GM21360 (cell line): Measurements from ENCODE around the gene EIPR1.

Source experiments
- ATAC-seq: cut with Tn5 transposase; IDR thresholded peaks from one replicate; pipeline ENCODE4 v1.9.1; 2021; ENCODE audit warnings: mild to moderate bottlenecking, moderate library complexity; ENCODE audit not compliant: unreplicated experiment

Gene EIPR1

DNA sequence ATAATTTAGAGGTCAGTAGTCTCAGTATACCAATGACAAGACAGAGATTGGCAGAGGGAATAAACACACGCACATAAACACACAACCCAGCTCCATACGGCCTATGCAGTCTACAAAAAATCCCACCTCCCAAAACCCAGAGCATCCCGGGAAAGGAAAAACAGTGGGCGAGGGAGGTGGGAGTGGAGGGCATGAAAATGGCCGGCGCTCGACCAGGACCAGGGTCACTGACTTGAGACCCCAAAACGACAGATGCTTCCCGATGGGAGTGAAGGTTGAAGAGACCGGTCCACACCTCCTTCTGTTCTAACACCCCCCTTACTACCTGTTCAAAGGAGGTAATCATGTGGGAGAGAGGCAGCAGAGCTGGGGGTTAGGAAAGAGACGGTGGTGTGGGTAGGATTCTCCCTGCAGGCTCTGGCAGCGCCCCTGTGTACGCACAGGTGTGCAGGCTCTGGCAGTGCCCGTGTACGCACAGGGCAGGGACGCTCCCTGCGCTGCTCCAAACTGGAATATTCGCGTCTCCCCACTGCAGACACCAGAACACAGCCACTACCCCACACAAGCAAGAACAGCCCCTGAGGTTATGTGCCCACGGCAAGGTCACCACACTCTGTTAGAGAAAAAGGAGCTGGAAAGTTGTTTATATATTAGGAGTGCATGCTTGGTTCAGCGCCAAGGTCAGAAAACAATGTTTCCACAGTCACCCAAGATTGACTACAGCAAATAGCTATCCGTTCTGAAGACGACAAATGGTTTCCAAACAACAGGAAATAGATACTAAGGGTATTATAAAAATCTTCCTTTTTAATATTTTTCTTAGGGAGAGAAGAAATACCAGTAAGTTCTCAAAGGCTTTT is 67.9 kb downstream of the EIPR1 start:
- ATAC-seq: no peak

DNA sequence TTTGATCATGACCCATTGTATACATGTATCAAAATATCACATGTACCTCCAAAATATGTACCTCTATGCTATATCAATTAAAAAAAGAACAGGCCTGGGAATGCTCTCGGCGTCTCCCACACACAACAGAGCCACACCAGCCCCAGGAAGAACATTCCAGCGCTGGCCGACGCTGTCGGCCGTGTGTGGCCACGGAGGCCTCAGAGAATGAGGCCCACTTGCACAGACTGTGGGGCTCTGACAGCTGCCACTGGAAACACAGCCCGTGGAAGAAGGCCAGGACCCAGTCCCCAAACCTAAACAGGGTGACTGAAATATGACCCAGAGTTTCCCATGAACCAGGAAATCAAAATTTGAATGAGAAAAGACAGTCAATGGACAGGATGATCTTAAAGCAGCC is 69.7 kb downstream of the EIPR1 start:
- ATAC-seq: no peak

DNA sequence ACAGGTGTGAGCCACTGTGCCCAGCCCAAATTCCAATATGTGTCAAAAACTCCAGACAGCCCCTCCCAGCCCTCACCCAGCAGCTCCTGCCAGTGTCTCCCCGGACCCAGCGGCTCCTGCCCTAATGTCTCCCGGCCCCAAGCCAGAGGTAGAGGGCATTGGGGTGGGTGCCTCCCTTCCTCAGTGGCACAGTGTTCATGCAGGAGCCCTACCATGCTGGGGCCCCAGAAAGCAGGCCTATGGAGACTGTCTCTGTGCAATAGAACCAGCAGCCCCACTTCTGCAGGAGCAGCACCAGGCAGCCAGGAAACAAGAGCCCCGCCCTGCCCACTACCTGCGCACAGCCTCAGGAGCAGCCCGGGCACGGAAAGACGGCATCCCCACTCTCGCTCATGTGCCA is 70.4 kb downstream of the EIPR1 start:
- ATAC-seq: no peak

- no peak for ATAC-seq
Observed at GRCh38 chr2:3305952-3306351, 71.7 kb downstream of the EIPR1 start.

DNA sequence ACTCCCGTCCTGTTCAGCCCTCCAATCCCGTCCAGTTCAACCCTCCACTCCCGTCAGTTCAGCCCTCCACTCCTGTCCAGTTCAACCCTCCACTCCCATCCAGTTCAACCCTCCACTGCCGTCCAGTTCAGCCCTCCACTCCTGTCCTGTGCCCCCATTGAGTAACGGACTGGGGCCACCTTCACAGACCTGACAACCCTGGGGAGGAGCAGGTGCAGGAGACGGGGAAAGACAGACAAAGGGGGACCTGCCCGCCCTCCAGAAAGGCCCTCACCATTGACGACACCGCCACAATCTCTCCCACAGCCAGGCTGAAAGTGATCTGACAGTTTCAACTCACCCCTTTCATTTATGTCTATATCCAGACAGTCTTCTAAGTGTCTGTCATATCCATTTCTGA is 72.2 kb downstream of the EIPR1 start:
- no peak for ATAC-seq

DNA sequence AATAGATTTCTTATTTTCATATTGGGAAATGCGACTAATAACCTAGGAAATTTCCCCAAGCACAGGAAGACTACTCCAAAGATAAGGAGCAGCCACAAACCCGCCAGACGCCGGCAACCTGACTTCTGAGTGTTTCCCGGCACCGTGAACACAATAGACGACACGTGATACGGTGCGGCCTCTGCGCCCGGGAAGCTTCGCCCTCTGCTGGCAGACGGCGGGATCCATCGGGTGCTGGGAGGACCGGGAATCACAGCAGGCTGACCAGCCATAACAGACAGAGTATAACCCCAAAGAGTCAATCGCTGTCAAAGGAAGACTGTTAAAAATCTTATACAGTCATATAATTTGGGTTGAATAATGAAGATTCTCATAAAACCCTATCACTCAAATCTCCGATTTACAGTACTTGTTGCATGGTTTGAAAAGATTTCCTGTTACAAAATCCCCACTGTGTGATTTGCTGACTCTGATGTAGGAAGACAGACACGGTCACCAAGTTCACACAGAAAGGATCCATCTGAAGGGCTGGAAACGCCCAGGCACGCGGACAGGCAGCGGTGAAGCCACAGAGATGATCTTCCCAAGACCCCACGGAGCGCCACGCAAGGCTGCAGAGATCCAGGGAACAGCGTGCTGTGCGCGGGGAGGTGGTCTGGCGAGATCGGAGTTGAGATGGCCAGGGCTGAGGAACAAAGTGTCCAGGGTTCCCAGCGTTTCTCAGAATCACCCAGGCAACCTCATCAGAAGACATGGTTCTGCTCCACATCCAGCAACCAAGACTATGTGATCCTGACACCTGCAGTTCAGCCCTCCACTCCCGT is 73.8 kb downstream of the EIPR1 start:
- ATAC-seq: peak; percentile 99

- ATAC-seq: no peak
Observed at GRCh38 chr2:3302751-3303582, 74.7 kb downstream of the EIPR1 start.

DNA sequence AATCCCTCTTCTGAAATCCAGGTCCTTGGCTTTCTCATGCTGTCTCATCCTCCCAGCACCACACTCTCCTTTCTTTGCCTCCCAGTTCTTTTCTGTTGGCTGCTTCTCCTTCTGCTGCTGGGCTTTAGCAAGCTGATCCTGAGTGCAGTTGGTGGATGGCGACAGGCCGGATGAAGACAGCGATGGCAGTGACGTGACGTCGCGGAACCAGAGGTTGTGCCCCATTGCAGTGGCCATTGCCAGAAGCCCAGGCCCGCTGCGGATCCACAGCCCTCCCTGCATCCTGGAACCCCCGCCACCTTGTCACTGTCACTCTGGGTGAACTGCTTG is 75.2 kb downstream of the EIPR1 start:
- no peak for ATAC-seq

DNA sequence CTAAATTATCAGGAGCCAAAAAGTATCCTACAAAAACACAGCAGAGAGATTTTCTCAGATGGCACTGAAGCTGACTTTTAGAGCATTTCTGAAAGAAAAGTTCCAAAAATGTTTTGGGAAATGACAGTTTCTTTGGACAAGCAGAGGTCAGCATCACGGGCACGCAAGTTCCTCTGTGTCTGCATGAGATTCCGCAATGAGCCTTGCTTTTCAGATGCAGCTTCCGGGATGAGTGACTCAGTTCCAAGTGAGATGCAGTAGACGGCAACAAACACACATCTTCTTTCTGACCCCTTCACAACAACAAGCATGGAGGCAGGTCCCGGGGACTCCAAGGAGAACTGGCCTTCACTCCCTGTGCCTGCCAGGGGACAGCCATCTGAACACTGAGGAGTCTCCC is 76.6 kb downstream of the EIPR1 start:
- no peak for ATAC-seq

DNA sequence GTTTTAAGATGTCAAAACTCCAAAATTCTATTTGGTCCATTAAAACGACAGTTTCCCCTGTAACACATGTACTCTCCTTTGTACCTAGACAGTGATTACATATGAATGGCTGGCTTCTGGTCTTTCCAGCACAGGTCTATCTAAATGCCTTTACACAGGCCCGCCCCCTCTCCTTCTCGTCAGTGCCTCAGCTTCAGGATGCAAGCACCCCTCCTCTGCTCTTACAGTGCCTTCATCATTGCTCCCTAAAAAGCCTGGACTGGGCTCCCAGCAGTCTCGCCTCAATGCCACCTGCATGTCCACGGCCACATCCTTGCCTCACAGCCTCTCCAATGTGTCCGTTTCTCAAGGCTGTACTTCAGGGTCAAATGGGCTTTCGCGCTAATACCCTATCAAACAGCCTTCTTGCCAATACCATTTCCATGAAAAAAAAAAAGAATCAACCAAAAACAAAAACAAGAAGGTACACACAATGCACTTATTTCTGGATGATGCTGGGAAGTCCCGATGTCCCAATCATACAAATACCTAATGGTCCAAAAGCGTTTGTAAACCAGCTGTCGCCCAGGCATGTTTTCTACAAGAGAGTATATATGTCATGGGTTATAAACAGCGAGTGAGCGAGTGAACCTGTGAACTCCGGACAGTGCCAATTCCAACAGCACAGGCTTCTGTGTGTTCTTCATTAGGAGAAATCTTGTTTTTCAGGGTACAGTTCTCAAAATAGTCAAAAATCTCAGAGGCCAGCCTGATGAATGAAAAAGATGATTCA is 77.2 kb downstream of the EIPR1 start:
- ATAC-seq: no peak

GRCh38 chr2:3299703-3300102 is 77.9 kb downstream of the EIPR1 start:
- no peak for ATAC-seq

- no peak for ATAC-seq
Observed at GRCh38 chr2:3299130-3299529, 78.5 kb downstream of the EIPR1 start.

DNA sequence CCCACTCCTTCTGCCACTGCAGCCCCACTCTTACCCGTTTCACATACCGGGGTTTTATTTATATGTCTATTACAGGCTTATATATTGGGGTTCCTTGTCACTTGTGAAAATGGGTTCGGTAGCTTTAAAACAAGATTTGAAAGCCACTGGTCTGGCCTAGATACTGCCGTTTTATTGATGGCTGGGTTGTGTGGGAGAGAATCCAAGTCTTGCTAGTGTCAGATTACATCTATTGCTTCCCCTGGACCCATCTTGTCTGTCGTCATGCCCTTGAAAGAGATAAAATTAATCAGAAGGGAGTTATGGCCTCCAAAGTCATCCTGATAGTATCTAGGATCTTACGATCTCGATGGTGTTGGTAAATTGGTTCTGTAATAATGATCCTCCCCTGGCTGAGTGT is 79.4 kb downstream of the EIPR1 start:
- ATAC-seq: no peak

DNA sequence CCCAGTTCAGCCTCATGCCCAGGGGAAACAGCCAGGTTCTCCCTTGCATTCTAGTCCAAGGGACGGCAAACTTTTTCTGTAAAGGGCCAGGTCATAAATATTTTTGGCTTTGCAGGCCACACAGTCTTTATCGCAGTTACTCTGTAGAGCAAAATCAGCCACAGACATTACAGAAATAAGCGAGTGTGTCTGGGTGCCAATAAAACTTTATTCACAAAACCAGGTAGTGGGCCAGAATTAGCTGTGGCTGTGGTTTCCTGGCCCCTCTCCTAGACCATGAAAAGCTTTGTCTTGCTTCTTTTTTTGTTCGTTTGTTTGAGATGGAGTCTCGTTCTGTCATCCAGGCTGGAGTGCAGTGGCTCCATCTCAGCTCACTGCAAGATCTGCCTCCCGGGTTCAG is 80.1 kb downstream of the EIPR1 start:
- ATAC-seq: no peak

DNA sequence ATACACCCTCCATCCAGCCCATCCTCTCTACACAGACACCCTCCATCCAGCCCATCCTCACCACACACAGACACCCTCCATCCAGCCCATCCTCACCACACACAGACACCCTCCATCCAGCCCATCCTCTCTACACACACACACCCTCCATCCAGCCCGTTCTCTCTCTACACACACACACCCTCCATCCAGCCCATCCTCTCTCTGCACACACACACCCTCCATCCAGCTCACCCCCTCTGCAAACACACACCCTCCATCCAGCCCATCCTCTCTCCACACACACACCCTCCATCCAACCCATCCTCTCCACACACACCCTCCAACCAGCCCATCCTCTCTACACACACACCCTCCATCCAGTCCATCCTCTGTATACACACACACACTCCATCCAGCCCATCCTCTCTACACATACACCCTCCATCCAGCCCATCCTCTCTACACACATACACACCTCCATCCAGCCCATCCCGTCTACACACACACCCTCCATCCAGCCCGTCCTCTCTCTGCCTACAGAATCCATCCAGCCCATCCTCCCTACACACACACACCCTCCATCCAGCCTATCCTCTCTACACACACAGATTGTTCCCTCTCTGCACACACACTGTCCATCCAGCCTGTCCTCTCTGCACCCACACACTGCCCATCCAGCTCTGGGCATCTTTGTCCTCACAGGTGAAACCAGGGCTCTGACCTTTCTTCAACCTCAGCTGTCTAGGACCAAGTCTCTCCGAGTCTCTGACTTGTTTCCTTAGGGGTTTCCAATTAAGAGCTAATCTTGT is 81.2 kb downstream of the EIPR1 start:
- ATAC-seq: no peak

DNA sequence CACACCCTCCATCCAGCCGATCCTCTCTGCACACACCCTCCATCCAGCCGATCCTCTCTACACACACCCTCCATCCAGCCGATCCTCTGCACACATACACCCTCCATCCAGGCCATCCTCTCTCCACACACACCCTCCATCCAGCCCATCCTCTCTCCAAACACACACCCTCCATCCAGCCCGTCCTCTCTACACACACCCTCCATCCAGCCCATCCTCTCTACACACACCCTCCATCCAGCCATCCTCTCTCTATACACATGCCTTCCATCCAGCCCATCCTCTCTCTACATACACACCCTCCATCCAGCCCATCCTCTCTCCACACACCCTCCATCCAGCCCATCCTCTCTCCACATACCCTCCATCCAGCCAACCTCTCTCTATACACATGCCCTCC is 83.1 kb downstream of the EIPR1 start:
- ATAC-seq: no peak

GRCh38 chr2:3294069-3294468 is 83.5 kb downstream of the EIPR1 start:
- ATAC-seq: no peak

DNA sequence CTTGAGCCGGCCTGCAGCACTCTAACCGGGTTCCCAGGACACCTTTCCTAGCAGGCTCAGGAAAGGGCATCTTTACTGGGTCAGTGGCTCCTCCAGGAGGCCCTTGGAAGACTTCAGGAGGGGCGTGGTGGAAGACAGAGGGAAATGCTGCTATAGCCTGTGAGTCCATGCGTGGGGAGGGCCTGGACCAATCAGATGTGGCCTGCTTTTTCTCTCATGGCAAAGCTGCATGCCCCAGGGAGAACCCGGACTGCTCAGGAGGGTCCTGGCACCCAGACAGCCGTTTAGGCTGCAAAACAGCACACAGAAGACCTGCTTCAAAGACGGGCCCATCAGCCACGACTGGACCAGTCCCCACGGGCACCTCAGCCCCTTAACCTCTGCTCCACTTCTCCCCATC is 84.4 kb downstream of the EIPR1 start:
- no peak for ATAC-seq

GRCh38 chr2:3292416-3292815 is 85.2 kb downstream of the EIPR1 start:
- no peak for ATAC-seq

GRCh38 chr2:3291750-3292149 is 85.9 kb downstream of the EIPR1 start:
- ATAC-seq: no peak
